A673 (cell line): ENCODE results near the gene ZFP36. TPM values are rescaled to one million over a fixed set of nuclear protein-coding genes. Genes with fewer than 3 reads are reported as not detected.

Experiments used
- BruUV-seq: library from RNA; stranded (reverse); fragments of 400-500 nt; replicated peaks from 2 replicates; lab custom pipeline; 2021; lab: Mats Ljungman, UMichigan
- CTCF ChIA-PET: fragments of 300-600 bp; sonication (Branson Sonifier 250); formaldehyde crosslinking; loops from one replicate; lab custom pipeline; 2022; ENCODE audit warnings: antibody characterized with exemption; lab: Charles Lee
- POLR2A ChIA-PET: fragments of 300-600 bp; sonication (Branson Sonifier 250); formaldehyde crosslinking; loops from one replicate; lab custom pipeline; 2022; ENCODE audit warnings: antibody characterized with exemption; ENCODE audit not compliant: low non-redundant PET; lab: Charles Lee
- DNase-seq: peaks from one replicate; pipeline ENCODE4 v3.0.0-alpha.2; 2015; ENCODE audit warnings: low spot score
- H3K27ac ChIP-seq: fragments of 200-600 bp; sonication (generic); 2 replicates; pipeline ENCODE4 v1.5.1; 2016; ENCODE audit warnings: mixed run types, low read depth, mild to moderate bottlenecking, mixed read lengths, antibody characterized with exemption, low read length; ENCODE audit not compliant: poor library complexity, severe bottlenecking
- H3K27me3 ChIP-seq: fragments of 200-600 bp; sonication (generic); replicated peaks from 2 replicates; pipeline ENCODE4 v1.6.1; 2017; ENCODE audit warnings: mixed run types, low read depth, mild to moderate bottlenecking, mixed read lengths, antibody characterized with exemption, low read length; ENCODE audit not compliant: insufficient read depth, poor library complexity
- H3K36me3 ChIP-seq: fragments of 200-600 bp; sonication (generic); 2 replicates; pipeline ENCODE4 v1.6.1; 2016; ENCODE audit warnings: mixed run types, mild to moderate bottlenecking, mixed read lengths, antibody characterized with exemption, low read length; ENCODE audit not compliant: insufficient read depth, poor library complexity, severe bottlenecking
- H3K4me1 ChIP-seq: fragments of 200-600 bp; sonication (generic); 2 replicates; pipeline ENCODE4 v1.6.1; 2017; ENCODE audit warnings: mixed run types, mild to moderate bottlenecking, mixed read lengths, antibody characterized with exemption, low read length; ENCODE audit not compliant: insufficient read depth, poor library complexity, severe bottlenecking
- H3K4me3 ChIP-seq: fragments of 200-600 bp; sonication (generic); 2 replicates; pipeline ENCODE4 v1.5.1; 2016; ENCODE audit warnings: low read depth, mixed run types, mild to moderate bottlenecking, mixed read lengths, low read length; ENCODE audit not compliant: poor library complexity, severe bottlenecking
- H3K9me3 ChIP-seq: fragments of 200-600 bp; sonication (generic); 2 replicates; pipeline ENCODE4 v1.6.1; 2016; ENCODE audit warnings: mixed run types, low read depth, mild to moderate bottlenecking, mixed read lengths, antibody characterized with exemption, low read length; ENCODE audit not compliant: poor library complexity, severe bottlenecking
- EZH2 ChIP-seq: fragments of 200-600 bp; sonication (generic); IDR thresholded peaks from 2 replicates; pipeline ENCODE4 v1.6.1; 2017; ENCODE audit warnings: borderline replicate concordance, low read depth, mild to moderate bottlenecking, mixed read lengths, antibody characterized with exemption, low read length; ENCODE audit not compliant: poor library complexity, severe bottlenecking
- intact Hi-C: fragments of 100-400 bp; cut with micrococcal nuclease; formaldehyde crosslinking; loops from one replicate; pipeline ENCODE4 v1.10.0; 2022; ENCODE audit not compliant: unreplicated experiment
- total RNA-seq: library from RNA; stranded (reverse); gene quantifications from 2 replicates; pipeline ENCODE4 v1.2.3, GENCODE V29; 2021
- TF ChIP-seq, protein P1 (sequence below): fragments of 300-800, 200-600 bp; sonication (generic); conservative IDR thresholded peaks from 2 replicates; pipeline ENCODE4 v1.5.1; 2017; ENCODE audit warnings: low read depth, mild to moderate bottlenecking, antibody characterized with exemption, low read length, moderate library complexity, mixed read lengths

ZFP36 gene
- total RNA-seq, 1 experiment from 2014 or later = 7.1 TPM

GRCh38 chr19:39435499-39436349 lies 29.1 kb downstream of the ZFP36 start, which contains the start of gene RPS16:
Gene RPS16 (minus strand): TSS chr19:39435949. CDS start chr19:39435895, 54 bp downstream.
- Histone ChIP-seq H3K4me3 (peak within 1 kb of the TSS; percentile 100), H3K9me3 (no peaks in the 10 kb centered on the region), H3K36me3 (peaks cover 34% of the 10 kb centered on the region), H3K4me1 (peaks cover 12% of the 10 kb centered on the region), H3K27me3 (no peaks in the 10 kb centered on the region), H3K27ac (peak within 1 kb of the TSS; percentile 97)
- POLR2A ChIA-PET = interaction anchor here (0.6 to 1.6 kb wide), 12 partner anchors 9 to 1153 kb away, joined by 3 to 10 read pairs (median 6); partner anchors contain the start of genes MED29, PAF1 and SUPT5H
- DNase-seq = peak; percentile 99
- TF ChIP-seq, protein P1, sequence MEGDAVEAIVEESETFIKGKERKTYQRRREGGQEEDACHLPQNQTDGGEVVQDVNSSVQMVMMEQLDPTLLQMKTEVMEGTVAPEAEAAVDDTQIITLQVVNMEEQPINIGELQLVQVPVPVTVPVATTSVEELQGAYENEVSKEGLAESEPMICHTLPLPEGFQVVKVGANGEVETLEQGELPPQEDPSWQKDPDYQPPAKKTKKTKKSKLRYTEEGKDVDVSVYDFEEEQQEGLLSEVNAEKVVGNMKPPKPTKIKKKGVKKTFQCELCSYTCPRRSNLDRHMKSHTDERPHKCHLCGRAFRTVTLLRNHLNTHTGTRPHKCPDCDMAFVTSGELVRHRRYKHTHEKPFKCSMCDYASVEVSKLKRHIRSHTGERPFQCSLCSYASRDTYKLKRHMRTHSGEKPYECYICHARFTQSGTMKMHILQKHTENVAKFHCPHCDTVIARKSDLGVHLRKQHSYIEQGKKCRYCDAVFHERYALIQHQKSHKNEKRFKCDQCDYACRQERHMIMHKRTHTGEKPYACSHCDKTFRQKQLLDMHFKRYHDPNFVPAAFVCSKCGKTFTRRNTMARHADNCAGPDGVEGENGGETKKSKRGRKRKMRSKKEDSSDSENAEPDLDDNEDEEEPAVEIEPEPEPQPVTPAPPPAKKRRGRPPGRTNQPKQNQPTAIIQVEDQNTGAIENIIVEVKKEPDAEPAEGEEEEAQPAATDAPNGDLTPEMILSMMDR = no peak
- no peak for TF ChIP-seq EZH2
- no TSS peak for BruUV-seq
- CTCF ChIA-PET = interaction anchor here (0.5 to 0.8 kb wide), 3 partner anchors 21 to 94 kb away, joined by 3 to 6 read pairs (median 4); partner anchors contain the start of genes PLEKHG2 and SAMD4B
- intact Hi-C loops = no loop called here

DNA sequence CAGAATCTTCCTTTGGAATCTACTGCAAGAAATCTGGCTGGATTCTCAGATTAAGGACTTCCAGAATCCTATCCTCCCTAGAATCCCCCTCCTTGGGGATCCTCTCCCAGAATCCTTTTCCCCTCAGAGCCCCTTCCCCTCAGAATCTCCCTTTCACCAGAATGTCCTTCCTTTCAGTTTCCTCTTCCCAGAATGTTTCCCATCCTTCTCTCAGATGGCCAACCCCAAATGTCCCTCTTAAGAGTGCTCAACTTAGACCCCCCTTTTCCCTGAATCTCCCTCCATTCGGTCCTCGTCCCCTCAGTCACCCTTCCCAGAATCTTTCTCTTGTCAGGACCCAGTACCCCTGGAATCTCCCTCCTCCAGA lies 29.7 kb downstream of the ZFP36 start:
- H3K27me3 ChIP-seq = no peaks in the 10 kb centered on the region
- CTCF ChIA-PET = interaction anchor here (0.5 to 0.8 kb wide), 2 partner anchors 24 to 94 kb away, joined by 4 to 6 read pairs; partner anchors contain the start of genes PLEKHG2 and SAMD4B
- POLR2A ChIA-PET = interaction anchor here (0.6 to 1.6 kb wide), 12 partner anchors 9 to 1152 kb away, joined by 3 to 10 read pairs (median 6); partner anchors contain the start of genes MED29, PAF1 and SUPT5H
- intact Hi-C loops = no loop called here
- H3K9me3 ChIP-seq = no peaks in the 10 kb centered on the region
- TF ChIP-seq, protein P1 = no peak
- TF ChIP-seq EZH2 = no peak
- H3K4me1 ChIP-seq = peaks cover 12% of the 10 kb centered on the region
- peak overlapping the region; percentile 100 for H3K4me3 ChIP-seq
- H3K36me3 ChIP-seq = peaks cover 32% of the 10 kb centered on the region
- DNase-seq = no peak
- peak overlapping the region; percentile 97 for H3K27ac ChIP-seq
- BruUV-seq = TSS peak; percentile 99

GRCh38 chr19:39438270-39438934 lies 31.8 kb downstream of the ZFP36 start:
- intact Hi-C loops = no loop called here
- Histone ChIP-seq H3K27ac (no peak overlapping the region), H3K36me3 (peaks cover 15% of the 10 kb centered on the region), H3K4me1 (peaks cover 12% of the 10 kb centered on the region), H3K27me3 (no peaks in the 10 kb centered on the region), H3K4me3 (no peak overlapping the region), H3K9me3 (no peaks in the 10 kb centered on the region)
- CTCF ChIA-PET = no interaction called here
- no peak for DNase-seq
- BruUV-seq = no TSS peak
- POLR2A ChIA-PET = interaction anchor here (0.7 kb wide), 1 partner anchor 85 kb away, joined by 5 read pairs; no protein-coding TSS in a partner anchor
- TF ChIP-seq EZH2 = no peak
- TF ChIP-seq, protein P1 = no peak
